Measurements from ENCODE around the gene CRYBB3.

DNA sequence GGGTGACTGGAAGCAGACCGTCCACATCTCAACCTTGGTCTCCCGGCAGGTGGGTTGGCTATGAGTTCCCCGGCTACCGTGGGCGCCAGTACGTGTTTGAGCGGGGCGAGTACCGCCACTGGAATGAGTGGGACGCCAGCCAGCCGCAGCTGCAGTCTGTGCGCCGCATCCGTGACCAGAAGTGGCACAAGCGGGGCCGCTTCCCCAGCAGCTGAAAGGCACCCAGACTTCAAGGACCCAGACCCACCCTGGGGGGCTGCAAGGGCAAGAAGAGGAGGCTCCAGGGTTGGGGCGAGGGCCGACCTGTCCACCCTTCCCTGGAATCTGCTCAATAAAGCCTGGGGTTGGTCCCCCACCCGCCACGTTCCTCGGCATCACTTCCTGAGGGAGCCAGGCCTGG, 7.3 kb downstream of the CRYBB3 start:
- no peak for TF ChIP-seq SPI1 (IDR thresholded peaks at IDR 0.05; ENCODE audit: low read depth, low read length)
- no peak for TF ChIP-seq POLR2A (IDR thresholded peaks at IDR 0.05; ENCODE audit: low read depth, low read length)
- TF ChIP-seq TAF1 (IDR thresholded peaks at IDR 0.05; ENCODE audit: low read depth, low read length) = no peak
- no peak for TF ChIP-seq POLR2AphosphoS5 (IDR thresholded peaks at IDR 0.05; ENCODE audit: low read depth, low read length)
